KMS-11 (cell line): ENCODE data around the gene MICAL2.

ENCODE experiments used
- H2AFZ ChIP-seq: fragments of 200-600 bp; sonication (generic); 2 replicates; pipeline ENCODE4 v1.6.1; 2016; ENCODE audit warnings: antibody characterized with exemption, mixed run types, low read depth
- H3K27ac ChIP-seq: fragments of 200-600 bp; sonication (generic); 2 replicates; pipeline ENCODE4 v1.6.1; 2016; ENCODE audit warnings: mild to moderate bottlenecking, mixed run types
- H3K27me3 ChIP-seq: fragments of 200-600 bp; sonication (generic); 2 replicates; pipeline ENCODE4 v1.6.1; 2017; ENCODE audit warnings: mild to moderate bottlenecking, low read depth, mixed run types, moderate library complexity; ENCODE audit not compliant: insufficient read depth
- H3K36me3 ChIP-seq: fragments of 200-600 bp; sonication (generic); 2 replicates; pipeline ENCODE4 v1.6.1; 2017; ENCODE audit warnings: mild to moderate bottlenecking, mixed run types; ENCODE audit not compliant: insufficient read depth
- H3K4me1 ChIP-seq: fragments of 200-600 bp; sonication (generic); 2 replicates; pipeline ENCODE4 v1.6.1; 2016; ENCODE audit warnings: mild to moderate bottlenecking, low read depth, mixed run types; ENCODE audit not compliant: poor library complexity, severe bottlenecking
- H3K4me2 ChIP-seq: fragments of 200-600 bp; sonication (generic); 2 replicates; pipeline ENCODE4 v1.7.0; 2016; ENCODE audit warnings: mild to moderate bottlenecking, mixed run types
- H3K4me3 ChIP-seq: fragments of 200-600 bp; sonication (generic); IDR thresholded peaks from 2 replicates; pipeline ENCODE4 v1.6.1; 2017; ENCODE audit warnings: low read depth, low read length, mixed read lengths; ENCODE audit not compliant: insufficient read depth
- H3K79me2 ChIP-seq: fragments of 200-600 bp; sonication (generic); 2 replicates; pipeline ENCODE4 v1.6.1; 2016; ENCODE audit warnings: low read depth, mixed run types; ENCODE audit not compliant: insufficient read depth
- H3K9ac ChIP-seq: fragments of 200-600 bp; sonication (generic); 2 replicates; pipeline ENCODE4 v1.6.1; 2016; ENCODE audit warnings: mild to moderate bottlenecking, mixed run types
- H4K20me1 ChIP-seq: fragments of 200-600 bp; sonication (generic); 2 replicates; pipeline ENCODE4 v1.6.1; 2016; ENCODE audit warnings: mild to moderate bottlenecking, mixed run types; ENCODE audit not compliant: insufficient read depth
- CTCF ChIP-seq: fragments of 200-600 bp; sonication (generic); conservative IDR thresholded peaks from 2 replicates; pipeline ENCODE4 v1.6.1; 2017; ENCODE audit warnings: low read depth, mild to moderate bottlenecking, antibody characterized with exemption, low read length, moderate library complexity, mixed read lengths

The MICAL2 gene

GRCh38 chr11:12129227-12129626 is 18.8 kb downstream of the MICAL2 start:
- Histone ChIP-seq H3K27me3 (no peaks in the 10 kb centered on the region), H3K4me3 (no peak overlapping the region), H4K20me1 (no peaks in the 10 kb centered on the region), H3K36me3 (no peaks in the 10 kb centered on the region), H3K4me2 (no peak overlapping the region), H3K4me1 (peaks cover 5% of the 10 kb centered on the region), H3K27ac (no peak overlapping the region), H2AFZ (no peak overlapping the region), H3K79me2 (no peaks in the 10 kb centered on the region), H3K9ac (no peak overlapping the region)
- no peak for TF ChIP-seq CTCF

DNA sequence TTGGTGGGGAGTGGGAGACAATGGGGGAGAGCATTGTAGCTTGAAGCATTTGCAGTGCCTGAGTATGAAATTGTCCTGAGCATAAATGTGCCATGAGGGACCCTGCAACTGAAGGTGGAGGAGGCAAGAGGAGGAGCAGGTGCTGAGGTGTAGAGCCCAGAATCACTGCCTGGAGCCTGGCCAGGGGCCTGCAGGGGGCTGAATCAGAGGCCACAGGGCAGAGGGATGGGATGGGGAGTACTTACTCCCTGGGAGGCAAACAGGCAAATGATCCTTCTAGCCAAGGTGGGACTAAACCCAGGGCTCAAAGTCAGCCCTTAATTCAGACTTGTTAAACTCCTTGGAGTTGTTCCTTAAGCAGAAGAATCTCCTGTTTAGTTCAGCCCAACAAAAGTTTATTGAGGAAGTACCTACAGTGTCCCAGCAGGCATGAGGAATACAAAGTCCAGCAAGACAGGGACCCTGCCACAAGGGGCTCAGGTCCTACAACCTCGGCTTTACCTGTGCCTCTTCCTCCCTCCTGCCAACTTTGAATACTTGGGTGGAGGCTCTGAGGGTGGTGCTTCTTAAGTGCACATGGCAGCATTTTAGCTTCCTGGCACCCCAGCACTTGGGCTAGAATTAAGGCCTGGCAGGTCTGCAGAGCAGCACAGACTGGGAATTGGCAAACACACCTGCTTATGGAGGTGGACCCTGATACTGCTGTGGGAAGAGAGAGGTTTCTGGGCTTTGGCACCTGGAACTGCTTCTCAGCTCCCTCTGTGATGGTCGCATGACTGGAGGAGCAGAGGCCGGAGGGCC is 20.0 kb downstream of the MICAL2 start:
- Histone ChIP-seq H3K27ac (no peak overlapping the region), H3K79me2 (no peaks in the 10 kb centered on the region), H3K4me2 (no peak overlapping the region), H4K20me1 (no peaks in the 10 kb centered on the region), H3K4me1 (no peaks in the 10 kb centered on the region), H3K36me3 (no peaks in the 10 kb centered on the region), H3K4me3 (no peak overlapping the region), H3K9ac (no peak overlapping the region), H3K27me3 (no peaks in the 10 kb centered on the region), H2AFZ (no peak overlapping the region)
- TF ChIP-seq CTCF: no peak

GRCh38 chr11:12131943-12132789 is 21.8 kb downstream of the MICAL2 start:
- no peak overlapping the region for H3K4me2 ChIP-seq
- no peaks in the 10 kb centered on the region for H4K20me1 ChIP-seq
- no peaks in the 10 kb centered on the region for H3K27me3 ChIP-seq
- H3K4me3 ChIP-seq: no peak overlapping the region
- H3K79me2 ChIP-seq: no peaks in the 10 kb centered on the region
- H3K9ac ChIP-seq: no peak overlapping the region
- no peak overlapping the region for H3K27ac ChIP-seq
- H3K4me1 ChIP-seq: no peaks in the 10 kb centered on the region
- H3K36me3 ChIP-seq: no peaks in the 10 kb centered on the region
- TF ChIP-seq CTCF: no peak
- no peak overlapping the region for H2AFZ ChIP-seq

DNA sequence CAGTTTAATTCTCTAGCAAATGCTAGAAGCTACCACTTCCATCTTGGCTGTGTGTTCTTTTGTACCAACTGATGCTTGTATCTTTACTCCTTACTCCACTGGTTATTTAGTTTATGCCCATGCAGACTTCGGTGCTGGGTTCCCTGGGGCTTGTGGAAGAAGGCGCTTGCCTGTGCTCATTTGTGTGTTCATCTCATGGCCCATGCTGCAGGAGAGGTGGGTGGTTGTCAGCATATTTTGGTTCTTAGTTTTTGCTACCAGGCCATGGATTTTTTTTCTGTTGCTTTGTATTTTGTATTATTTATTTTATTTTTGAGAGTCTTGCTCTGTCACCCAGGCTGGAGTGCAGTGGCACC is 22.4 kb downstream of the MICAL2 start:
- H3K4me3 ChIP-seq: no peak overlapping the region
- H4K20me1 ChIP-seq: no peaks in the 10 kb centered on the region
- no peaks in the 10 kb centered on the region for H3K4me1 ChIP-seq
- H3K4me2 ChIP-seq: no peak overlapping the region
- no peak overlapping the region for H3K9ac ChIP-seq
- H3K79me2 ChIP-seq: no peaks in the 10 kb centered on the region
- no peak for TF ChIP-seq CTCF
- no peaks in the 10 kb centered on the region for H3K27me3 ChIP-seq
- no peak overlapping the region for H3K27ac ChIP-seq
- H2AFZ ChIP-seq: no peak overlapping the region
- no peaks in the 10 kb centered on the region for H3K36me3 ChIP-seq
